ENCODE measurements around the gene PAQR4. TPM values are rescaled to one million over a fixed set of nuclear protein-coding genes. Genes with fewer than 3 reads are reported as not detected.

The PAQR4 gene
- polyA plus RNA-seq, 2 of the 4 experiments (the other 2 are of a cell fraction), result 8.0 to 18.6 TPM

DNA sequence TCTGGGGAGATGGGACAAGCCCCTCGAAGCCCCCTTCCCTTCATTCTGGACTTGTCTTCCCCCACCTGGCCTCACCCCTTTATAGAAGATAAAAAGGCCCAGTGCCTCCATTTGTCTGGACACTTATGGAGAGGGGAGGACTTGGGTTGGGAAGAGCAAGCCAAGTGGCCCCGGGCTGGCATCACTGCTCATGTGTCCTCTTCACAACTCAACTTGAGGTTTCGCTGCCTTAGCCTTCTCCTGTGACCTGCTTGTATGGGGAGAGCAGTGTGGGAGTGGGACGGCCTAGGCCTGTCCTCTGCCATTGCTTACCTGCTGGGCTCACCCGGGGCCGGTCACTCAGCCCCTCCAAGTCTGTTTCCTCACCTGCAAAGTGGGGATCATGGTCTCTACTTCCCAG, 1.4 kb downstream of the PAQR4 start:
- POLR2A ChIA-PET, result interaction anchor here (1.6 to 1.9 kb wide), 2 partner anchors 10 to 50 kb away, joined by 12 to 13 read pairs; partner anchors contain the start of genes PKMYT1 and TNFRSF12A
- peak overlapping the region; percentile 97 for H3K4me3 ChIP-seq
- 69% methylated on average over 6 of the region's 6 CpGs for WGBS (ENCODE audit: missing lambda C conversion rate)
- no peak for DNase-seq (ENCODE audit: low read depth in 1 of 2, low spot score in 1 of 2)
- peak overlapping the region; percentile 84 to 91; a peak in 5 of 6 replicates for H3K27ac ChIP-seq
- no peaks in the 10 kb centered on the region for H3K9me3 ChIP-seq
- CTCF ChIA-PET, result interaction anchor here (0.6 to 1.9 kb wide), 14 partner anchors 8 to 72 kb away, joined by 3 to 27 read pairs (median 4); partner anchors contain the start of genes PKMYT1 and TNFRSF12A
- no peak for FAIRE-seq
- H3K4me2 ChIP-seq, result peak overlapping the region; percentile 100
- peak in 1 of 2 experiments; percentile 1; a peak in 3 of 6 replicates for ATAC-seq
- peaks cover 17% of the 10 kb centered on the region for H3K4me1 ChIP-seq
- TF ChIP-seq POLR2AphosphoS2 (conservative IDR thresholded peaks at IDR 0.05; ENCODE audit: low read length), result no peak
- TF ChIP-seq RNF2 (IDR thresholded peaks at IDR 0.05; ENCODE audit: borderline replicate concordance, low read depth), result no peak
- no peak for TF ChIP-seq HOXA7 (CRISPR knock-in tag; IDR thresholded peaks at IDR 0.05)
- TF ChIP-seq KDM5A (IDR thresholded peaks at IDR 0.05), result no peak
- no peak for TF ChIP-seq MAFK (IDR thresholded peaks at IDR 0.05; ENCODE audit: partially characterized antibody)
- no peak for TF ChIP-seq ZFP36 (IDR thresholded peaks at IDR 0.05; ENCODE audit: borderline replicate concordance, partially characterized antibody)
- TF ChIP-seq MAZ (IDR thresholded peaks at IDR 0.05; ENCODE audit: borderline replicate concordance, low read depth, low read length), result no peak
- TF ChIP-seq, protein P1, sequence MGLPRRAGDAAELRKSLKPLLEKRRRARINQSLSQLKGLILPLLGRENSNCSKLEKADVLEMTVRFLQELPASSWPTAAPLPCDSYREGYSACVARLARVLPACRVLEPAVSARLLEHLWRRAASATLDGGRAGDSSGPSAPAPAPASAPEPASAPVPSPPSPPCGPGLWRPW (IDR thresholded peaks at IDR 0.05), result no peak
- no peak for TF ChIP-seq HEYL (CRISPR knock-in tag; IDR thresholded peaks at IDR 0.05)
- TF ChIP-seq NPAS2 (CRISPR knock-in tag; IDR thresholded peaks at IDR 0.05; ENCODE audit: borderline replicate concordance), result no peak
- TF ChIP-seq FOSB (CRISPR knock-in tag; IDR thresholded peaks at IDR 0.05), result no peak
- TF ChIP-seq, protein P2, sequence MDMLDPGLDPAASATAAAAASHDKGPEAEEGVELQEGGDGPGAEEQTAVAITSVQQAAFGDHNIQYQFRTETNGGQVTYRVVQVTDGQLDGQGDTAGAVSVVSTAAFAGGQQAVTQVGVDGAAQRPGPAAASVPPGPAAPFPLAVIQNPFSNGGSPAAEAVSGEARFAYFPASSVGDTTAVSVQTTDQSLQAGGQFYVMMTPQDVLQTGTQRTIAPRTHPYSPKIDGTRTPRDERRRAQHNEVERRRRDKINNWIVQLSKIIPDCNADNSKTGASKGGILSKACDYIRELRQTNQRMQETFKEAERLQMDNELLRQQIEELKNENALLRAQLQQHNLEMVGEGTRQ (IDR thresholded peaks at IDR 0.05), result no peak

DNA sequence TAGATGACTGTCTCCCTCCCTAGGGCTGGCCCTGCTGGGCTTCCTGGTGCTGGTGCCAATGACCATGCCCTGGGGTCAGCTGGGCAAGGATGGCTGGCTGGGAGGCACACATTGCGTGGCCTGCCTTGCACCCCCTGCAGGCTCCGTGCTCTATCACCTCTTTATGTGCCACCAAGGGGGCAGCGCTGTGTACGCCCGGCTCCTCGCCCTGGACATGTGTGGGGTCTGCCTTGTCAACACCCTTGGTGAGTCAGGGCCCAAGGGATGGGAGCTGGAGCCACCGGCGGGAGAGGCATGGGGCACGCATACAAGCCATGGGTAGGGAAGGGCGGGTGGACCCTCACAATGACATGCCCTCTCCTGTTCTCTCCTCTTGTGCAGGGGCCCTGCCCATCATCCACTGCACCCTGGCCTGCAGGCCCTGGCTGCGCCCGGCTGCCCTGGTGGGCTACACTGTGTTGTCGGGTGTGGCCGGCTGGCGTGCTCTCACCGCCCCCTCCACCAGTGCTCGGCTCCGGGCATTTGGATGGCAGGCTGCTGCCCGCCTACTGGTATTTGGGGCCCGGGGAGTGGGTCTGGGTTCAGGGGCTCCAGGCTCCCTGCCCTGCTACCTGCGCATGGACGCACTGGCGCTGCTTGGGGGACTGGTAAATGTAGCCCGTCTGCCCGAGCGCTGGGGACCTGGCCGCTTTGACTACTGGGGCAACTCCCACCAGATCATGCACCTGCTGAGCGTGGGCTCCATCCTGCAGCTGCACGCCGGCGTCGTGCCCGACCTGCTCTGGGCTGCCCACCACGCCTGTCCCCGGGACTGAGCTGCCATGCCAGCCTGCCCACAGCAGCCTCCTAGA, 2.2 kb downstream of the PAQR4 start:
- Histone ChIP-seq H3K4me2 (peak overlapping the region; percentile 100), H3K9me3 (no peaks in the 10 kb centered on the region), H3K27ac (no peak overlapping the region), H3K4me1 (peaks cover 17% of the 10 kb centered on the region), H3K4me3 (no peak overlapping the region)
- ChIA-PET POLR2A (no interaction called here), CTCF (interaction anchor here (0.9 to 1.9 kb wide), 6 partner anchors 9 to 57 kb away, joined by 3 to 8 read pairs (median 4); partner anchors contain the start of gene PKMYT1)
- ATAC-seq, result no peak
- FAIRE-seq, result no peak
- TF ChIP-seq SMC3 (IDR thresholded peaks at IDR 0.05) (no peak), HOXB5 (CRISPR knock-in tag; IDR thresholded peaks at IDR 0.05) (no peak), JUN (IDR thresholded peaks at IDR 0.05) (peak in 1 of 2 experiments; percentile 44; a peak in 1 of 5 replicates), CHD4 (IDR thresholded peaks at IDR 0.05; ENCODE audit: borderline replicate concordance) (no peak)
- TF ChIP-seq, protein P3, sequence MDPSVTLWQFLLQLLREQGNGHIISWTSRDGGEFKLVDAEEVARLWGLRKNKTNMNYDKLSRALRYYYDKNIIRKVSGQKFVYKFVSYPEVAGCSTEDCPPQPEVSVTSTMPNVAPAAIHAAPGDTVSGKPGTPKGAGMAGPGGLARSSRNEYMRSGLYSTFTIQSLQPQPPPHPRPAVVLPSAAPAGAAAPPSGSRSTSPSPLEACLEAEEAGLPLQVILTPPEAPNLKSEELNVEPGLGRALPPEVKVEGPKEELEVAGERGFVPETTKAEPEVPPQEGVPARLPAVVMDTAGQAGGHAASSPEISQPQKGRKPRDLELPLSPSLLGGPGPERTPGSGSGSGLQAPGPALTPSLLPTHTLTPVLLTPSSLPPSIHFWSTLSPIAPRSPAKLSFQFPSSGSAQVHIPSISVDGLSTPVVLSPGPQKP (IDR thresholded peaks at IDR 0.05; ENCODE audit: low read depth, low read length), result no peak
- no peak for DNase-seq (ENCODE audit: low read depth in 1 of 2, low spot score in 1 of 2)
- WGBS (ENCODE audit: missing lambda C conversion rate), result 88% methylated on average over 27 of the region's 35 CpGs

DNA sequence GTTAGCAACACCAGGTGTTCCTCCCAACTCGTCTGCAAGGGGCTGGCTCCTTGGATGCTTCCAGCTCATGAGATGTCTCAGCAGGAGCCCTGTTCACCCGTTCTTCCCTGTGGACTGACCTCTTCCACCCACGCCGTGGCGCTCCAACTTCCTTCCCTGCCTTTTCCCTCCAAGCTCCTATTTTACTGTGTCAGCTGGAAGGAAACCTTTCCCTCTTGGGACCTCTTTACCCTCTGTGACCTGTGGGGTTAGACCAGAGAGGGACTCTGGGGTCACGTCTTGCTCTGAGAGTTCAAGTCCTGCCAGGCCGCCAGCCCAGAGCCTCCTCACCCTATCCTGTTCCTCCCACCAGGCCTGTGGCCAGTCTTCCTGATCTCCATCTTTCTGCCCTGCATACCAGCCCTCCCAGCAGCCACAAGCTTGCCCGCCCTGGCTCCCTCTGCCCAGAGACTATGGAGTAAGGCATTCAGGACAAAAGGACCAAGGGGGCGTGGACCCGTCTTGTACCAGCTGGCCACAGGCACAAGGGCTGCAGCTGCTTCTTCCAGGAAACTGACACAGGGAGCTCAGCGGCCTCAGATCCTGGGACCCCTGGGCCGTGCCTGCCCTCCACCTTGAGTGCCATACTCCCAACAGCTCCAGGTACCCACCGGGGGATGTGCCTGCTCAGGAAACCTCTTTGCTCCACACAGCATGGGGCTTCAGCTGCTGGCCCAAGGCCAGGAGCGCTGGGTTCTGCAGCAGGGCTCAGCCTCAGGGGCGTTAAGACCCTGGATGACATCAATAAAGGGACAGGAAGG, 3.0 kb downstream of the PAQR4 start:
- H3K27ac ChIP-seq, result no peak overlapping the region
- TF ChIP-seq, protein P4, sequence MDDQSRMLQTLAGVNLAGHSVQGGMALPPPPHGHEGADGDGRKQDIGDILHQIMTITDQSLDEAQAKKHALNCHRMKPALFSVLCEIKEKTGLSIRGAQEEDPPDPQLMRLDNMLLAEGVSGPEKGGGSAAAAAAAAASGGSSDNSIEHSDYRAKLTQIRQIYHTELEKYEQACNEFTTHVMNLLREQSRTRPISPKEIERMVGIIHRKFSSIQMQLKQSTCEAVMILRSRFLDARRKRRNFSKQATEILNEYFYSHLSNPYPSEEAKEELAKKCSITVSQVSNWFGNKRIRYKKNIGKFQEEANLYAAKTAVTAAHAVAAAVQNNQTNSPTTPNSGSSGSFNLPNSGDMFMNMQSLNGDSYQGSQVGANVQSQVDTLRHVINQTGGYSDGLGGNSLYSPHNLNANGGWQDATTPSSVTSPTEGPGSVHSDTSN (IDR thresholded peaks at IDR 0.05), result peak; percentile 51
- no peak for TF ChIP-seq ESRRA (IDR thresholded peaks at IDR 0.05; ENCODE audit: borderline replicate concordance, low read length)
- H3K4me2 ChIP-seq, result no peak overlapping the region
- DNase-seq (ENCODE audit: low read depth in 1 of 2, low spot score in 1 of 2) (no peak), FAIRE-seq (no peak), ATAC-seq (no peak)
- peaks cover 17% of the 10 kb centered on the region for H3K4me1 ChIP-seq
- 84% methylated on average over 10 of the region's 15 CpGs for WGBS (ENCODE audit: missing lambda C conversion rate)
- CTCF ChIA-PET, result interaction anchor here (0.9 to 1.9 kb wide), 11 partner anchors 8 to 57 kb away, joined by 3 to 8 read pairs (median 4); partner anchors contain the start of genes KREMEN2 and PKMYT1
- H3K4me3 ChIP-seq, result no peak overlapping the region
- POLR2A ChIA-PET, result interaction anchor here (0.8 kb wide), 1 partner anchor 8 kb away, joined by 3 read pairs; the partner anchor contains the start of gene PKMYT1
- no peaks in the 10 kb centered on the region for H3K9me3 ChIP-seq
